Testis (tissue), 2 donors: ENCODE measurements around the gene ABCA3.

Experiments used
- POLR2A ChIP-seq: fragments of 450-650 bp; IDR thresholded peaks from one replicate; pipeline ENCODE4 v1.6.1; 2017; ENCODE audit warnings: antibody characterized with exemption, mild to moderate bottlenecking, moderate library complexity
- TF ChIP-seq, protein P1 (sequence below), 3 experiments: fragments of 450-650 bp in 2 of 3; fragments of 200-600 bp in 1 of 3; sonication (generic) in 1 of 3; IDR thresholded peaks; one replicate each; pipeline ENCODE4 v1.5.1; 2016 to 2019; ENCODE audit warnings: antibody characterized with exemption in 3 of 3, mild to moderate bottlenecking in 2 of 3, moderate library complexity in 1 of 3

DNA sequence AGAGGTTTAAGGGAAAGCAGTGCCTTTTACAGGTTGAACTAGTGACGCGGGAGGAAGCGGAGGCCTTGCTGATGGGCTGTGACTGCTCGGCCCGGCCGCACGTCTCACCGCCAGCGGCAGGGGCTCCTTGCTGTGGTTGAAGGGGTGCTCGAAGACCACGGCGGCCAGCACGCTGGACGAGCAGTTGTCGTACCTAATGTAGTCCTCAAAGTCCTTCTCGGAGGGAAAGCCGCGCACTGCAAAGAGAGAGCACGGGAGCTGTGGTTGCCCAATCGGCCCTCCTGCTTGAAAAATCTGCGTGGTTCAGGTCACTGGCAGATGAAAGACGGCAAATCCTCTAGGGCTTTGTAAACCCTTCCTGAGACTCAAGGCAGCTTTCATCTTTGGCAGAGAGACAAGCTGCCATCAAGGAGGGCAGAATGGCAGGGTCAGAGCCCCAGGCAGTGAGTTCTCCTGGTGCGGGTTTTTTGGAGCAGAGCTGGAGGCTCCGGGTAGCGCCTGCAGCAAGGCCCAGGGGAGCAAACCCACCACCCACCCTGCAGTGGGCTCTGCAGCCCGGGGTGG, 16.1 kb downstream of the ABCA3 start:
- TF ChIP-seq, protein P1, sequence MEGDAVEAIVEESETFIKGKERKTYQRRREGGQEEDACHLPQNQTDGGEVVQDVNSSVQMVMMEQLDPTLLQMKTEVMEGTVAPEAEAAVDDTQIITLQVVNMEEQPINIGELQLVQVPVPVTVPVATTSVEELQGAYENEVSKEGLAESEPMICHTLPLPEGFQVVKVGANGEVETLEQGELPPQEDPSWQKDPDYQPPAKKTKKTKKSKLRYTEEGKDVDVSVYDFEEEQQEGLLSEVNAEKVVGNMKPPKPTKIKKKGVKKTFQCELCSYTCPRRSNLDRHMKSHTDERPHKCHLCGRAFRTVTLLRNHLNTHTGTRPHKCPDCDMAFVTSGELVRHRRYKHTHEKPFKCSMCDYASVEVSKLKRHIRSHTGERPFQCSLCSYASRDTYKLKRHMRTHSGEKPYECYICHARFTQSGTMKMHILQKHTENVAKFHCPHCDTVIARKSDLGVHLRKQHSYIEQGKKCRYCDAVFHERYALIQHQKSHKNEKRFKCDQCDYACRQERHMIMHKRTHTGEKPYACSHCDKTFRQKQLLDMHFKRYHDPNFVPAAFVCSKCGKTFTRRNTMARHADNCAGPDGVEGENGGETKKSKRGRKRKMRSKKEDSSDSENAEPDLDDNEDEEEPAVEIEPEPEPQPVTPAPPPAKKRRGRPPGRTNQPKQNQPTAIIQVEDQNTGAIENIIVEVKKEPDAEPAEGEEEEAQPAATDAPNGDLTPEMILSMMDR (IDR thresholded peaks at IDR 0.05), result no peak
- TF ChIP-seq POLR2A, result no peak
